RWPE1 (cell line): ENCODE results near the gene GPR146.

ENCODE experiments used
- CTCF ChIA-PET: fragments of 350-600 bp; sonication (Branson Sonifier 250); formaldehyde crosslinking; extraction: SDS; loops from one replicate; lab custom pipeline; 2021; lab: Yijun Ruan, JAX
- POLR2A ChIA-PET: fragments of 400-600 bp; formaldehyde crosslinking; extraction: SDS; loops from one replicate; lab custom pipeline; 2020; ENCODE audit warnings: antibody characterized with exemption; ENCODE audit not compliant: low non-redundant PET; lab: Yijun Ruan, JAX
- DNase-seq: peaks from one replicate; pipeline ENCODE4 v3.0.0; 2012; ENCODE audit warnings: low spot score
- H3K27ac ChIP-seq: fragments of 450-650 bp; 2 replicates; pipeline ENCODE4 v1.5.1; 2017
- CTCF ChIP-seq: fragments of 450-650 bp; conservative IDR thresholded peaks from 2 replicates; pipeline ENCODE4 v1.5.1; 2017; ENCODE audit warnings: low read depth, mild to moderate bottlenecking

GPR146 gene

GRCh38 chr7:1012716-1013095, 31.6 kb upstream of the GPR146 start:
- DNase-seq: no peak
- POLR2A ChIA-PET: no interaction called here
- CTCF ChIA-PET: interaction anchor here (0.8 to 1.7 kb wide), 2 partner anchors 16 to 20 kb away, joined by 3 to 5 read pairs; no protein-coding TSS in a partner anchor
- no peak for TF ChIP-seq CTCF
- peak overlapping the region; percentile 43 for H3K27ac ChIP-seq

GRCh38 chr7:1013581-1013980, 30.8 kb upstream of the GPR146 start:
- peak overlapping the region; percentile 43 for H3K27ac ChIP-seq
- ChIA-PET POLR2A (no interaction called here), CTCF (interaction anchor here (1.3 to 1.5 kb wide), 2 partner anchors 21 to 52 kb away, joined by 4 to 5 read pairs; no protein-coding TSS in a partner anchor)
- TF ChIP-seq CTCF: no peak
- DNase-seq: no peak

- ChIA-PET CTCF (interaction anchor here (1.3 to 1.5 kb wide), 2 partner anchors 22 to 51 kb away, joined by 4 to 5 read pairs; no protein-coding TSS in a partner anchor), POLR2A (no interaction called here)
- TF ChIP-seq CTCF: no peak
- peak overlapping the region; percentile 43 for H3K27ac ChIP-seq
- DNase-seq: no peak
These were observed 29.7 kb upstream of the GPR146 start for GRCh38 chr7:1014681-1015080.

DNA sequence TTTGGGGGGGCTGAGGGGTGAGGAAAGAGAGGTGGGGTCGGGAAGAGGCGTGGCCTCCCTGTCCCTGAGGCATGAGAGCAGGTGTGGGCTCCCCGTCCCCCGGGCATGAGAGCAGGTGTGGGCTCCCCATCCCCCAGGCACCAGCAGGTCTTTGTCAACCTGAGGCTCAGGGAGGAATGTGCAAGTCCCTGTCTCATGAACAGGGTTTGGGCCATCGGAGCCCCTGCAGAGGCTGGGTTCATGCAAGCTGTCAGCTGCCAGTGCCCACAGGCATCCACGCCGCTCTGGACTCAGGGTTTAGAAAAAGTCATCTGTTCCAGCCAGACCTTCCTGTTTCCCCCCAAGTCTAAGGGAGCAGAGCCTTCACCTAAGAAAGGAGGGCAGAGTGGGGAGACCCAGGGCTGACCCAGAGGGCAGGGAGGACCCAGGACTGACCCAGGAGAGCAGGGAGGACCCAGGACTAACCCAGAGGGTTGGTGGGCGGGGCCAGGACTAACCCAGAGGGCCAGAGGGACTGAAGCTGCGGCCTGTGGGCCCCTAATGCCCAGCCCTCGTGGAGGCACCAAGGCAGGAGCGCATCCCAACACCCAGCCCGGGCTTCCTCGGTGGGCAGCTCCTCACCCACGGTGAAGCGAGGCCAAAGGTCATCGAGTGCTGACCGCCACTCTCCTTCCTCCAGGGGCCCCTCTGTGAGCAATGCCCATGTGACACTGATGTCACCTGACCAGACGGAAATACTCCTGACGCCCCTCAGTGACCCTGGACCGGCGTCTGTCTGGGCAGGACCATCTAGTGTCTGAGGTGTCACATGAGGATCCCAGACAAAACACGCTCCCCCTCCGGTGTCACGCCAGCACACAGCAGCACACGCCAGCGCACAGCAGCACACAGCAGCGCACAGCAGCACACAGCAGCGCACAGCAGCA, 28.9 kb upstream of the GPR146 start:
- no peak for DNase-seq
- no peak for TF ChIP-seq CTCF
- CTCF ChIA-PET: interaction anchor here (1.5 kb wide), 1 partner anchor 50 kb away, joined by 4 read pairs; no protein-coding TSS in a partner anchor
- POLR2A ChIA-PET: no interaction called here
- H3K27ac ChIP-seq: peak overlapping the region; percentile 43

GRCh38 chr7:1016577-1017531, 27.5 kb upstream of the GPR146 start:
- POLR2A ChIA-PET: no interaction called here
- H3K27ac ChIP-seq: peak overlapping the region; percentile 34
- no peak for TF ChIP-seq CTCF
- DNase-seq: no peak
- CTCF ChIA-PET: interaction anchor here (1.6 kb wide), 1 partner anchor 24 kb away, joined by 5 read pairs; no protein-coding TSS in a partner anchor
